K562 (cell line): ENCODE data around the gene CCL24. TPM values are rescaled to one million over a fixed set of nuclear protein-coding genes. Genes with fewer than 3 reads are reported as not detected.
A peak's percentile ranks its signal among the peaks of the same experiment; 100 is the strongest.

ENCODE experiments used
- ARID1B ChIP-seq: fragments of 450-650 bp; IDR thresholded peaks from 2 replicates; pipeline ENCODE4 v1.6.1; 2016; ENCODE audit warnings: antibody characterized with exemption, mild to moderate bottlenecking, inconsistent platforms
- ARID2 ChIP-seq: fragments of 450-650 bp; IDR thresholded peaks from 2 replicates; pipeline ENCODE4 v1.6.1; 2017; ENCODE audit warnings: antibody characterized with exemption, mild to moderate bottlenecking
- CTBP1 ChIP-seq: fragments of 450-650 bp; IDR thresholded peaks from 2 replicates; pipeline ENCODE4 v1.6.1; 2016; ENCODE audit warnings: borderline replicate concordance
- ELK3 ChIP-seq: fragments of 450-650 bp; formaldehyde crosslinking; IDR thresholded peaks from 2 replicates; pipeline ENCODE4 v1.4.0; 2020; ENCODE audit warnings: mild to moderate bottlenecking
- FOXK1 ChIP-seq: sonication (generic); formaldehyde crosslinking; IDR thresholded peaks from 2 replicates; pipeline ENCODE4 v1.8.0; 2022; ENCODE audit warnings: missing genetic modification reagents, mild to moderate bottlenecking, borderline replicate concordance
- FOXP4 ChIP-seq: sonication (generic); formaldehyde crosslinking; IDR thresholded peaks from 2 replicates; pipeline ENCODE4 v1.8.0; 2022; ENCODE audit warnings: mild to moderate bottlenecking, missing genetic modification reagents, borderline replicate concordance
- JUND ChIP-seq, 2 experiments: IDR thresholded peaks; 2 replicates in 1 of 2; 3 replicates in 1 of 2; pipeline ENCODE4 v1.6.1; 2011; ENCODE audit warnings: borderline replicate concordance in 2 of 2, low read depth in 2 of 2, low read length in 2 of 2, improper control_type of control experiment in 1 of 2, missing biosample characterization in 1 of 2, missing genetic modification characterization in 1 of 2, missing genetic modification reagents in 1 of 2
- MIER1 ChIP-seq: fragments of 450-650 bp; IDR thresholded peaks from 2 replicates; pipeline ENCODE4 v1.6.1; 2016; ENCODE audit warnings: antibody characterized with exemption, mild to moderate bottlenecking, low read depth
- NCOA2 ChIP-seq, 2 experiments: fragments of 450-650 bp; IDR thresholded peaks; 2 replicates each; pipeline ENCODE4 v1.6.1; 2018; ENCODE audit warnings: mild to moderate bottlenecking in 2 of 2, moderate library complexity in 1 of 2; ENCODE audit not compliant: partially characterized antibody in 2 of 2
- NFE2 ChIP-seq: IDR thresholded peaks from 2 replicates; pipeline ENCODE4 v1.6.1; 2014; ENCODE audit warnings: antibody characterized with exemption, low read depth
- NR2C1 ChIP-seq, 2 experiments: fragments of 450-650 bp; IDR thresholded peaks; 2 replicates each; pipeline ENCODE4 v1.6.1; 2017; ENCODE audit warnings: mild to moderate bottlenecking in 2 of 2, antibody characterized with exemption in 1 of 2, inconsistent platforms in 1 of 2, missing compliant biosample characterization in 1 of 2, missing genetic modification characterization in 1 of 2
- RB1 ChIP-seq: fragments of 450-650 bp; IDR thresholded peaks from 2 replicates; pipeline ENCODE4 v1.6.1; 2017; ENCODE audit warnings: low read depth, mild to moderate bottlenecking
- SMARCA4 ChIP-seq: fragments of 450-650 bp; IDR thresholded peaks from 2 replicates; pipeline ENCODE4 v1.6.1; 2016
- SOX6 ChIP-seq: fragments of 450-650 bp; IDR thresholded peaks from 2 replicates; pipeline ENCODE4 v1.6.1; 2014; ENCODE audit warnings: mild to moderate bottlenecking
- SP1 ChIP-seq: sonication (generic); formaldehyde crosslinking; IDR thresholded peaks from 2 replicates; pipeline ENCODE4 v1.8.1; 2022; ENCODE audit warnings: mild to moderate bottlenecking, missing genetic modification reagents
- STAT5A ChIP-seq: IDR thresholded peaks from 2 replicates; pipeline ENCODE4 v1.6.1; 2012; ENCODE audit warnings: low read length, inconsistent platforms, borderline replicate concordance
- TFAP4 ChIP-seq: sonication (generic); formaldehyde crosslinking; IDR thresholded peaks from 2 replicates; pipeline ENCODE4 v1.8.0; 2022; ENCODE audit warnings: missing genetic modification reagents, mild to moderate bottlenecking, moderate library complexity, borderline replicate concordance
- TRIM24 ChIP-seq, 2 experiments: fragments of 450-650 bp; IDR thresholded peaks; 2 replicates each; pipeline ENCODE4 v1.6.1; 2016
- ZEB2 ChIP-seq: fragments of 450-650 bp; IDR thresholded peaks from 2 replicates; pipeline ENCODE4 v1.6.1; 2016
- ZFP91 ChIP-seq: sonication (generic); formaldehyde crosslinking; IDR thresholded peaks from 2 replicates; pipeline ENCODE4 v1.8.0; 2022; ENCODE audit warnings: mild to moderate bottlenecking, missing genetic modification reagents
- ZNF175 ChIP-seq: fragments of 200-800 bp; sonication (Bioruptor generic); IDR thresholded peaks from 2 replicates; pipeline ENCODE4 v1.6.1; 2016; ENCODE audit warnings: low read depth, mild to moderate bottlenecking, missing genetic modification characterization, missing compliant biosample characterization
- ZNF24 ChIP-seq: fragments of 450-650 bp; IDR thresholded peaks from 2 replicates; pipeline ENCODE4 v1.6.1; 2016
- ZNF41 ChIP-seq: fragments of 250-450 bp; sonication (Bioruptor Pico); conservative IDR thresholded peaks from 2 replicates; pipeline ENCODE4 v1.4.0; 2020; ENCODE audit warnings: mild to moderate bottlenecking
- ZNF77 ChIP-seq: fragments of 250-450 bp; sonication (Bioruptor Pico); IDR thresholded peaks from 2 replicates; pipeline ENCODE4 v1.5.0; 2020
- ZSCAN29 ChIP-seq: fragments of 450-650 bp; IDR thresholded peaks from 2 replicates; pipeline ENCODE4 v1.6.1; 2017
- polyA plus RNA-seq, 8 experiments: library from polyadenylated mRNA; depleted of rRNA in 4 of 8; stranded (reverse) in 5 of 8; unstranded in 3 of 8; fragments of >200 nt; fragmentation: Nextera tagmentation in 2 of 8; fragmentation: Illumina TruSeq in 1 of 8; extraction: Ambion mirVana in 2 of 8; extraction: Trizol in 1 of 8; gene quantifications; 2 replicates each; pipeline versions ENCODE4 v1.2.1 to v1.2.3, GENCODE V29; 2011 to 2014; ENCODE audit warnings: inconsistent platforms in 1 of 8, missing spikeins in 1 of 8
- total RNA-seq, 7 experiments: library from RNA; depleted of rRNA in 6 of 7; stranded (reverse); fragments of >200 nt in 6 of 7; fragmentation: Illumina TruSeq in 2 of 7; extraction: Trizol in 2 of 7; gene quantifications; 2 replicates each; pipeline versions ENCODE4 v1.2.1 to v1.2.3, GENCODE V29; 2011 to 2021; ENCODE audit warnings: low replicate concordance in 1 of 7

CCL24 gene
- total and polyA plus RNA-seq, 9 of the 15 experiments (the other 6 are each of a cell fraction or from before 2014, with no cell fraction given): 0.45 to 3.6 (median 0.95) TPM; not detected in 1

GRCh38 chr7:75813781-75814236, at the start of gene CCL24 (continued):
- TF ChIP-seq JUND (IDR thresholded peaks at IDR 0.05; ENCODE audit: borderline replicate concordance, low read depth, low read length) (peak; percentile 71), JUND (tag; IDR thresholded peaks at IDR 0.05; ENCODE audit: borderline replicate concordance, low read depth, low read length) (peak; percentile 79; the same call in 2 of the 3 replicates), ZNF24 (peak; percentile 99), MIER1 (no peak), TRIM24 (IDR thresholded peaks at IDR 0.05) (peak; percentile 12 to 39; a peak in 1 of 4 replicates), ZNF175 (CRISPR knock-in tag) (peak; percentile 53; the same call in 1 of the 2 replicates), ZNF41 (CRISPR knock-in tag) (no peak), NCOA2 (IDR thresholded peaks at IDR 0.05; ENCODE audit: partially characterized antibody in 2 of 2) (no peak), NFE2 (peak; percentile 42), RB1 (peak; percentile 20; the same call in 1 of the 2 replicates), ZNF77 (no peak), ZFP91 (CRISPR knock-in tag) (peak; percentile 56; the same call in 1 of the 2 replicates), ARID2 (no peak), CTBP1 (peak; percentile 82; the same call in 1 of the 2 replicates), SMARCA4 (peak; percentile 75), ARID1B (peak; percentile 76), SP1 (peak; percentile 42; the same call in 1 of the 2 replicates), ELK3 (CRISPR knock-in tag) (no peak), ZSCAN29 (no peak), NR2C1 (IDR thresholded peaks at IDR 0.05) (peak; percentile 68), NR2C1 (tag; IDR thresholded peaks at IDR 0.05) (peak; percentile 70), FOXP4 (CRISPR knock-in tag) (0 out of 2 replicates have a peak, but pooled peaks have one; percentile 64), STAT5A (peak; percentile 23; the same call in 1 of the 2 replicates), SOX6 (peak; percentile 83), TFAP4 (CRISPR knock-in tag) (peak; percentile 92), ZEB2 (peak; percentile 38; the same call in 1 of the 2 replicates), FOXK1 (CRISPR knock-in tag) (0 out of 2 replicates have a peak, but pooled peaks have one; percentile 36)
